ENCODE measurements around the gene FAM107A.

The FAM107A gene

DNA sequence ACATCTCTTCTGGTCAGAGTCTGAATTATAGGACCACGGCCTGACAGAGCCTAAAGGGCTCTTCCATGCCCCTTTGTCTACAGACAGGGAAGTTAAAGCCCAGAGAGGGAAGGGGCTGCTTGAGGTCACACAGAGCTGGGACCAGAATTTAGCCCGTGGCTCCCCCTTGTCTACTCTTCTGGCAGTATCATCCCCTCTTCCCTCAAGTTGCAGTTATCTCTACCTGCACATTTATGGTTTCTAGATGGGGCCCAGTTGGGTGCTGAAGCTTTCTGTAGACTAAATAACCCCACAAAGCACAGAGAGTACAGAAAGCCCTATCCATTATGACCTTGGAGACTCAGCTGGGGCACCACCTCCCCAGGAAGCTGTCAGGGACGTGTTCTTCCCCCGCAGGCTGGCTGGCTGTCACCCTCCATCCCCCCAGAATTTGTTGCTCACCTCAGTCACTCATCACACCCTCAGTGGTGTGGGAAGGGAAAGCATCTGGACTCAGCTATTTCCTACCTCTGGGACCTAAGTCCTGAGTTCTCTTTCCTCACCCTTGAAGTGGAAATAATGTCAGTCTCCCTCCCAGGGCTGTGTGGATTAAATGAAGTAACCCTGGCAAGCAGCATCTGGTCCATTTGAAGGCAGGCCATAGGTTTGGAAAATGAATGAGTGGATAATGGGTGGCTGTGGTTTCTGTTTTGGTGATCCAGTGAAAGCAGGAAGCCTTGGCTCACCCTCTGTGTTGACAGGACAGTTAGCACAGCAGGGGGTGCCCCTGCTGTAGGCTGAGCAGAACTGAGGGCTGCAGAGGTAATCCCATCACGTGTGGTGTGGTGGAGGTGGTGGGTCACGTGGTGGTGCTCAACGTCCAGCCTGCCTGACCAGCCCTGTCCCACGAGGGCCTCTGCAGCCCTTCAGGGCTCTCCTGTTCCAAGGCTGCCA is 56.5 kb downstream of the FAM107A start:
- DNase-seq (ENCODE audit: extremely low read depth in 1 of 2, low read depth in 1 of 2) = no peak

DNA sequence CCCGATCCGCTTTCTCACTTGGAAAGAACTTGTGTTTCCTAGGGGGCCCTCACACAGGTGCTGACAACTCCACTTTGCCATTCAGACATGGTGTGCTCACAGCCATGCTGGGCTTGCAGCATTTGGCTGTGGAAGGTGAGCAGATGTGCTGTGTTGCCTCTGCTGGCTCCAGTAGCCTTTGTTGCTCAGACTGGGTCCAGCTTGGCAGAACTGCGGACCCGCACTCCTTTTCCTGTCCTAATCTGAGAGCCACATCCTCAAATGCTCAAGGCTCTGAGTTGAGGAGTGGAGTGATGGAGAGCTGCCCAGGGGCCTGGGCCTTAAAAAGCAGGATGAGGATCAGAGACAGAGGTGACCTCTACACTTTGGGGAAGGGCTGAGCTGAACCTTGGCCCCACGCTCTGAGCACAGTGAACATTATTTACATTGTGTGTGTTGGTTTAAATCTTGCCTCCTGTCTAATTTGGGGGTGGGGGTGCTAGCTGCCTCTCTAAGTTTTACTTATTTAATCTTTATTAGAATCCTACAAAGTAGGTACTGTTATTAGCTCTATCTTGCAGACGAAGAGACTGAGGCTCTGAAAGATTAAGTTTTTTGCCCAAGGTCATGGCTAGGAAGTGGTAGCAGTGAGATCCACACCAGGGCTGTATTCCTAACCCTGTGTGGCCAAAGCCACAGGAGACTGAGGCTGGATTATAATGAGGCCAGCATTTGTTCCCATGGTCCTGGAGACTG is 57.4 kb downstream of the FAM107A start:
- no peak for DNase-seq (ENCODE audit: extremely low read depth in 1 of 2, low read depth in 1 of 2)

DNA sequence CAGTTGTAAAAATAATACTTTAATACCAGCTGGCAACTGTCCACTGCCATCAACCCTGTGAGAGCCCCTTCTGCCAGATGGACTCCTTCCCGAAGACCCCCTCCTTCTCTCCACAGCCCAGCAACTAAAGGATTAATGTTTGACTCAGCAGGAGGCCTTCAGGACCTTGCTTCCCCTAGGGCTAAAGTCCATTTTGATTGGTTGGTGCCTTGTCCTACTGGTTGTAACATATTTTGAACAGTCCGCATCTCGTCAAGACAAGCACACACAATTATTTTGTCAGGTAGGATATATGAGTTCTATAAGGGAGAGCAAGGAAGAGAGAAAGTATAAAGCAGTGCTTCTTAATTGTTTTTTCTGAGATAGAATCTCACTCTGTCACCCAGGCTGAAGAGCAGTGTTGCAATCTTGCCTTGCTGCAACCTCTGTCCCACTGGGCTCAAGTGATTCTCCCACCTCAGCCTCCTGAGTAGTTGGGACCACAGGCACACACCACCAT is 58.9 kb downstream of the FAM107A start:
- DNase-seq (ENCODE audit: extremely low read depth in 1 of 2, low read depth in 1 of 2) = no peak

DNA sequence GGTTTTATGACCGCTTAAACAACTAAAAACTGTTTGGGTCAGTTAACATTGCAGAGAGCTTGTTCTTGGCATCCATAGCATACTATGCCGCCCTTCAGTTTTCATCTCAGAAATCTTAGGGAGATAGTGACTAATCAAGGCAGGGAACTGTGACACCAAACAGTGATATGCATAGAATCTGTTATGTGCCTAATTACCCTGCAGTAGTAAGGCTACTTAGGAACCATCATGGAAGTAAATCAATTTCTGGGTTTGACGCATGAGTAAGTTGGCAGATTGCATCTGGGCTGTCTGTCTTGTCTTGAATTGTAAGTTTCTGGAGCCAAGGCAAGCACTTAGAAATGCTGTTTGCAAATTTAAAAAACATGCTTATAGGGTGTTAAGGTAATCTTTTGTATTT is 62.8 kb downstream of the FAM107A start:
- no peak for DNase-seq (ENCODE audit: extremely low read depth in 1 of 2, low read depth in 1 of 2)
